MM.1S (cell line): ENCODE measurements around the gene CCDC185.

Experiments
- DNase-seq: peaks from one replicate; pipeline ENCODE4 v3.0.0-alpha.2; 2015
- H2AFZ ChIP-seq: fragments of 300-600 bp; sonication (generic); 2 replicates; pipeline ENCODE4 v1.6.0; 2016; ENCODE audit warnings: antibody characterized with exemption, low read length
- H3F3A ChIP-seq: fragments of 300-600 bp; sonication (generic); 2 replicates; pipeline ENCODE4 v1.6.1; 2016; ENCODE audit warnings: mild to moderate bottlenecking, antibody characterized with exemption, low read length, moderate library complexity, mixed read lengths; ENCODE audit not compliant: insufficient read depth
- H3K27ac ChIP-seq: fragments of 300-600 bp; sonication (generic); 2 replicates; pipeline ENCODE4 v1.5.1; 2016; ENCODE audit warnings: mild to moderate bottlenecking, low read length
- H3K27me3 ChIP-seq: fragments of 300-600 bp; sonication (generic); replicated peaks from 2 replicates; pipeline ENCODE4 v1.6.0; 2016; ENCODE audit warnings: low read length; ENCODE audit not compliant: insufficient read depth
- H3K36me3 ChIP-seq: fragments of 300-600 bp; sonication (generic); replicated peaks from 2 replicates; pipeline ENCODE4 v1.6.1; 2016; ENCODE audit warnings: mild to moderate bottlenecking, low read length, mixed read lengths; ENCODE audit not compliant: insufficient read depth
- H3K4me1 ChIP-seq: fragments of 300-600 bp; sonication (generic); 2 replicates; pipeline ENCODE4 v1.6.1; 2016; ENCODE audit warnings: low read length, mixed read lengths
- H3K4me2 ChIP-seq: fragments of 300-600 bp; sonication (generic); 2 replicates; pipeline ENCODE4 v1.6.0; 2016; ENCODE audit warnings: low read depth, low read length
- H3K4me3 ChIP-seq: fragments of 300-600 bp; sonication (generic); 2 replicates; pipeline ENCODE4 v1.5.1; 2016; ENCODE audit warnings: low read length, mixed read lengths
- H3K79me2 ChIP-seq: fragments of 300-600 bp; sonication (generic); 2 replicates; pipeline ENCODE4 v1.6.1; 2016; ENCODE audit warnings: mixed run types, low read length, mixed read lengths
- H3K9ac ChIP-seq: fragments of 300-600 bp; sonication (generic); 2 replicates; pipeline ENCODE4 v1.6.1; 2016; ENCODE audit warnings: low read length, mixed read lengths
- H3K9me2 ChIP-seq: fragments of 300-600 bp; sonication (generic); replicated peaks from 2 replicates; pipeline ENCODE4 v1.6.1; 2016; ENCODE audit warnings: mild to moderate bottlenecking, low read length, mixed read lengths; ENCODE audit not compliant: insufficient read depth
- H3K9me3 ChIP-seq: fragments of 300-600 bp; sonication (generic); replicated peaks from 2 replicates; pipeline ENCODE4 v1.6.1; 2016; ENCODE audit warnings: mild to moderate bottlenecking, low read length, mixed read lengths; ENCODE audit not compliant: insufficient read depth
- H4K20me1 ChIP-seq: fragments of 300-600 bp; sonication (generic); 2 replicates; pipeline ENCODE4 v1.6.1; 2016; ENCODE audit warnings: mild to moderate bottlenecking, low read length, moderate library complexity, mixed read lengths; ENCODE audit not compliant: insufficient read depth
- EZH2 ChIP-seq: fragments of 300-600 bp; sonication (generic); optimal IDR thresholded peaks from 2 replicates; pipeline ENCODE3; 2017; ENCODE audit warnings: low read depth, mild to moderate bottlenecking, antibody characterized with exemption, low read length, mixed read lengths
- EZH2phosphoT487 ChIP-seq: fragments of 300-600 bp; sonication (generic); IDR thresholded peaks from 2 replicates; pipeline ENCODE4 v1.6.1; 2018; ENCODE audit warnings: antibody characterized with exemption, low read length
- TF ChIP-seq, protein P1 (sequence below): fragments of 300-600 bp; sonication (generic); IDR thresholded peaks from 2 replicates; pipeline ENCODE4 v1.5.1; 2016; ENCODE audit warnings: antibody characterized with exemption, low read length, mixed read lengths

Gene CCDC185

DNA sequence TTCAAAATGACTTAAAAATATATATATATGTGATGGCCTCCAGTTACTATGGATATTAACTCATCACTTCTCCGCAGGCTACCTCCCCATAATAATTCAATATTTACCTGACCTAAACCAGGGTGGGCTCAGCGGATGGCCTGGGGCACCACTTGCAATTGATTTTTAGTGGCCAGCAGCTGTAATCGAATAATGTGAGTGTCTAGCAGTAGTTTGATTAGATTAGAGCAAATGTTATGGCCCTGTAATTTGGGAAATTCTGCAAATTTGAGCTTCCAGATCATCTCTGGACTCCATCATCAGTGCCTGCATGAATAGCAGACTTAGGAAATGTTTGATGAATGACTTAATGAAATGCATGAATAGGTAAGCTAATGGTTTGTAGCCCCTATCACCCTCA lies 44.0 kb upstream of the CCDC185 start:
- H3K27ac ChIP-seq, result no peak overlapping the region
- no peaks in the 10 kb centered on the region for H3K4me1 ChIP-seq
- no peak for TF ChIP-seq EZH2phosphoT487
- TF ChIP-seq, protein P1, sequence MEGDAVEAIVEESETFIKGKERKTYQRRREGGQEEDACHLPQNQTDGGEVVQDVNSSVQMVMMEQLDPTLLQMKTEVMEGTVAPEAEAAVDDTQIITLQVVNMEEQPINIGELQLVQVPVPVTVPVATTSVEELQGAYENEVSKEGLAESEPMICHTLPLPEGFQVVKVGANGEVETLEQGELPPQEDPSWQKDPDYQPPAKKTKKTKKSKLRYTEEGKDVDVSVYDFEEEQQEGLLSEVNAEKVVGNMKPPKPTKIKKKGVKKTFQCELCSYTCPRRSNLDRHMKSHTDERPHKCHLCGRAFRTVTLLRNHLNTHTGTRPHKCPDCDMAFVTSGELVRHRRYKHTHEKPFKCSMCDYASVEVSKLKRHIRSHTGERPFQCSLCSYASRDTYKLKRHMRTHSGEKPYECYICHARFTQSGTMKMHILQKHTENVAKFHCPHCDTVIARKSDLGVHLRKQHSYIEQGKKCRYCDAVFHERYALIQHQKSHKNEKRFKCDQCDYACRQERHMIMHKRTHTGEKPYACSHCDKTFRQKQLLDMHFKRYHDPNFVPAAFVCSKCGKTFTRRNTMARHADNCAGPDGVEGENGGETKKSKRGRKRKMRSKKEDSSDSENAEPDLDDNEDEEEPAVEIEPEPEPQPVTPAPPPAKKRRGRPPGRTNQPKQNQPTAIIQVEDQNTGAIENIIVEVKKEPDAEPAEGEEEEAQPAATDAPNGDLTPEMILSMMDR, result no peak
- H3F3A ChIP-seq, result no peaks in the 10 kb centered on the region
- no peaks in the 10 kb centered on the region for H4K20me1 ChIP-seq
- H3K4me2 ChIP-seq, result no peak overlapping the region
- no peak overlapping the region for H3K9ac ChIP-seq
- H3K9me3 ChIP-seq, result no peaks in the 10 kb centered on the region
- no peak overlapping the region for H2AFZ ChIP-seq
- no peaks in the 10 kb centered on the region for H3K9me2 ChIP-seq
- no peak for DNase-seq
- H3K4me3 ChIP-seq, result no peak overlapping the region
- no peaks in the 10 kb centered on the region for H3K36me3 ChIP-seq
- no peaks in the 10 kb centered on the region for H3K27me3 ChIP-seq
- H3K79me2 ChIP-seq, result no peaks in the 10 kb centered on the region

DNA sequence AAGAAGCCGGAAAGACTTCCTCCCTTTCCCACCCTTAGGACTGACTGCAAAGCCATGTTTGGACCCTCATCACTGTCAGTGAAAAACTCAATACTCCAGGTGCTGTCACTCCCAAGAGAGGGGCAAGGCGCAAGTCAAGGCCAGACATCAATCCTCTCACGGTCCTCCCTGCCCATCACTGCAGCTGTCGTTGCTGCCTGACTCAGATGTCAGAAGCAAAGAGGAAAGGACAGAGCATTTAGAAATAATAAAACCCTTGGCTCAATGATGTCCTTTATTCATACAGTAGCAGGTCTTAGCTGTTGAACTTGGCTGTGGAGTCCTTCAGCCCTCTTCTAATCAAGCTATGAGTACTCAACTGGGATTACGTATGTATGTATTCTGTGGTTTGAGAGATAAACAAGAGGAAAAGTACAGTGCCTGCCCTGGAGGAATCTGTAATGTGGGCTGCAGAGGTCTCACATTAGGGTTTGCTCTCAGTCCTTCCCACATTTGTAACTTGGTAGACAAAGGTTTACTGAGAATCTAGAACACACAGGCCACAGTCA lies 42.8 kb upstream of the CCDC185 start:
- Histone ChIP-seq H3K36me3 (no peaks in the 10 kb centered on the region), H3K9me2 (no peaks in the 10 kb centered on the region), H3K4me1 (no peaks in the 10 kb centered on the region), H3K9ac (no peak overlapping the region), H4K20me1 (no peaks in the 10 kb centered on the region), H3K79me2 (no peaks in the 10 kb centered on the region), H3K27ac (no peak overlapping the region), H3K27me3 (no peaks in the 10 kb centered on the region), H3K9me3 (no peaks in the 10 kb centered on the region), H3K4me3 (no peak overlapping the region), H3F3A (no peaks in the 10 kb centered on the region), H3K4me2 (no peak overlapping the region), H2AFZ (no peak overlapping the region)
- no peak for DNase-seq
- TF ChIP-seq, protein P1, result no peak
- TF ChIP-seq EZH2 (no peak), EZH2phosphoT487 (no peak)

DNA sequence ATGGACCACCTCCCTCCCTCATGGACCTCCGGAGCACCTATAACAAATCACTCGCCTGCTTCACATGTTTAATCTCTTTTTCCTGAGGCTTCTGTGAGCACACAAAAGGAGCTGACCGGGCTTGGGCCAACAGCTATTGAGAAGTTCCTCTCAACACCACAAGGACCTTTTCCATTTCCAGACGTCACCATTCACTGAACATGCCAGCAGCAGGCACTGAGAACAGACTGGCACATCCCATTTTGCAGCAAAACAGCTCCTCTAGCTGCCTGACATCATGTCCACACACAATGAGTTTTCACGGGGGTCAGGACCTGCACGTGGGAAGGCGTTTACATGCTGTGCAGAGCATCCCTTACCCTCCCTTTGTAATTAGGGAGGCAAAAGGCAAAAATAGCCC lies 40.3 kb upstream of the CCDC185 start:
- Histone ChIP-seq H2AFZ (no peak overlapping the region), H3K4me1 (no peaks in the 10 kb centered on the region), H3K27ac (no peak overlapping the region), H3K9ac (no peak overlapping the region), H3K9me3 (no peaks in the 10 kb centered on the region), H3K9me2 (no peaks in the 10 kb centered on the region), H4K20me1 (no peaks in the 10 kb centered on the region), H3K27me3 (no peaks in the 10 kb centered on the region), H3K79me2 (no peaks in the 10 kb centered on the region), H3K36me3 (no peaks in the 10 kb centered on the region), H3F3A (no peaks in the 10 kb centered on the region), H3K4me3 (no peak overlapping the region), H3K4me2 (no peak overlapping the region)
- DNase-seq, result no peak
- TF ChIP-seq, protein P1, result no peak
- TF ChIP-seq EZH2phosphoT487 (no peak), EZH2 (no peak)
